HepG2 (cell line): ENCODE results near the gene CADM4. TPM values are rescaled to one million over a fixed set of nuclear protein-coding genes. Genes with fewer than 3 reads are reported as not detected.

Source experiments
- ASH2L ChIP-seq: fragments of 300-600, 200-600 bp; sonication (generic); IDR thresholded peaks from 2 replicates; pipeline ENCODE4 v1.7.0; 2017; ENCODE audit warnings: low read depth, mild to moderate bottlenecking, moderate library complexity, mixed read lengths, low read length; ENCODE audit not compliant: insufficient read length
- BORCS8-MEF2B ChIP-seq: sonication (generic); formaldehyde crosslinking; IDR thresholded peaks from 2 replicates; pipeline ENCODE4 v1.8.0; 2022; ENCODE audit warnings: mild to moderate bottlenecking, missing genetic modification reagents
- CREB1 ChIP-seq, 2 experiments: fragments of 450-650 bp in 1 of 2; IDR thresholded peaks; 2 replicates each; pipeline ENCODE4 v1.6.1; 2016 to 2017; ENCODE audit warnings: control low read depth in 1 of 2, mild to moderate bottlenecking in 1 of 2, missing compliant biosample characterization in 1 of 2, missing genetic modification characterization in 1 of 2
- FOXA1 ChIP-seq, 2 experiments: fragments of 450-650 bp in 1 of 2; sonication (generic) in 1 of 2; formaldehyde crosslinking in 1 of 2; IDR thresholded peaks; 2 replicates each; pipeline versions ENCODE4 v1.4.0 to v1.6.1; 2016 to 2020; ENCODE audit warnings: missing genetic modification reagents in 1 of 2
- GATAD2A ChIP-seq: IDR thresholded peaks from 2 replicates; pipeline ENCODE4 v1.6.1; 2016
- GFI1 ChIP-seq: sonication (generic); formaldehyde crosslinking; IDR thresholded peaks from 2 replicates; pipeline ENCODE4 v1.5.0; 2020; ENCODE audit warnings: missing genetic modification reagents, mild to moderate bottlenecking, borderline replicate concordance
- HDAC6 ChIP-seq: fragments of 200-600 bp; sonication (generic); IDR thresholded peaks from 2 replicates; pipeline ENCODE4 v1.7.0; 2017; ENCODE audit warnings: mild to moderate bottlenecking, antibody characterized with exemption, low read length, low read depth
- KLF6 ChIP-seq: IDR thresholded peaks from 2 replicates; pipeline ENCODE4 v1.8.0; 2016; ENCODE audit warnings: missing biosample characterization, missing genetic modification reagents
- MAZ ChIP-seq, 2 experiments: sonication (generic) in 1 of 2; formaldehyde crosslinking in 1 of 2; IDR thresholded peaks; 2 replicates each; pipeline versions ENCODE4 v1.5.0 to v1.6.1; 2012 to 2020; ENCODE audit warnings: low read depth in 2 of 2, mild to moderate bottlenecking in 2 of 2, borderline replicate concordance in 1 of 2, improper control_type of control experiment in 1 of 2, low read length in 1 of 2, missing genetic modification reagents in 1 of 2, moderate library complexity in 1 of 2
- MYC ChIP-seq: sonication (generic); formaldehyde crosslinking; IDR thresholded peaks from 2 replicates; pipeline ENCODE4 v1.9.0; 2021; ENCODE audit warnings: missing genetic modification reagents, borderline replicate concordance
- NRL ChIP-seq: sonication (generic); formaldehyde crosslinking; IDR thresholded peaks from 2 replicates; pipeline ENCODE4 v1.5.0; 2020; ENCODE audit warnings: missing genetic modification reagents, mild to moderate bottlenecking, moderate library complexity, borderline replicate concordance
- PCBP2 ChIP-seq: fragments of 200-400 bp; formaldehyde crosslinking; optimal IDR thresholded peaks from 2 replicates; pipeline ENCODE3; 2018; ENCODE audit warnings: low read length, low read depth; ENCODE audit not compliant: poor library complexity, severe bottlenecking
- RFX3 ChIP-seq: IDR thresholded peaks from 2 replicates; pipeline ENCODE4 v1.6.1; 2016; ENCODE audit warnings: missing biosample characterization, missing genetic modification reagents
- SAFB2 ChIP-seq: sonication (generic); formaldehyde crosslinking; IDR thresholded peaks from 2 replicates; pipeline ENCODE4 v1.5.1; 2020; ENCODE audit warnings: missing genetic modification reagents, low read depth, mild to moderate bottlenecking, borderline replicate concordance
- SRY ChIP-seq: sonication (generic); formaldehyde crosslinking; IDR thresholded peaks from 2 replicates; pipeline ENCODE4 v1.8.0; 2022; ENCODE audit warnings: mild to moderate bottlenecking, missing genetic modification reagents
- TEAD3 ChIP-seq: optimal IDR thresholded peaks from 2 replicates; pipeline ENCODE3; 2016; ENCODE audit warnings: borderline replicate concordance
- ZBTB38 ChIP-seq: sonication (generic); formaldehyde crosslinking; IDR thresholded peaks from 2 replicates; pipeline ENCODE4 v1.5.1; 2020; ENCODE audit warnings: mild to moderate bottlenecking, missing genetic modification reagents
- ZFY ChIP-seq: sonication (generic); formaldehyde crosslinking; IDR thresholded peaks from 2 replicates; pipeline ENCODE4 v1.4.0; 2020; ENCODE audit warnings: missing genetic modification reagents
- ZNF281 ChIP-seq: sonication (generic); formaldehyde crosslinking; IDR thresholded peaks from 2 replicates; pipeline ENCODE4 v1.4.0; 2020; ENCODE audit warnings: missing genetic modification reagents, borderline replicate concordance
- ZNF570 ChIP-seq: sonication (generic); formaldehyde crosslinking; IDR thresholded peaks from 2 replicates; pipeline ENCODE4 v1.4.0; 2020; ENCODE audit warnings: mild to moderate bottlenecking, missing genetic modification reagents, borderline replicate concordance
- ZNF670 ChIP-seq: sonication (generic); formaldehyde crosslinking; IDR thresholded peaks from 2 replicates; pipeline ENCODE4 v1.8.0; 2022; ENCODE audit warnings: mild to moderate bottlenecking, missing genetic modification reagents, borderline replicate concordance
- ZNF7 ChIP-seq: IDR thresholded peaks from 2 replicates; pipeline ENCODE4 v1.6.1; 2016; ENCODE audit warnings: missing biosample characterization, missing genetic modification reagents
- polyA plus RNA-seq, 8 experiments: library from polyadenylated mRNA; depleted of rRNA in 3 of 8; stranded (reverse) in 7 of 8; unstranded in 1 of 8; fragments of >200 nt; fragmentation: Illumina TruSeq in 4 of 8; extraction: Trizol in 4 of 8; gene quantifications; 2 replicates each; pipeline versions ENCODE4 v1.2.1 to v1.2.3, GENCODE V29; 2011 to 2016; ENCODE audit warnings: low read depth in 4 of 8, missing spikeins in 1 of 8, mixed read lengths in 1 of 8; ENCODE audit not compliant: insufficient read depth in 1 of 8
- total RNA-seq, 5 experiments: library from RNA; depleted of rRNA; stranded (reverse); fragments of >200 nt; fragmentation: Illumina TruSeq; extraction: Trizol; gene quantifications; 2 replicates each; pipeline ENCODE4 v1.2.3, GENCODE V29; 2016; ENCODE audit warnings: low read depth in 1 of 5
- TF ChIP-seq, protein P1 (sequence below): sonication (generic); formaldehyde crosslinking; IDR thresholded peaks from 2 replicates; pipeline ENCODE4 v1.5.0; 2020; ENCODE audit warnings: missing genetic modification reagents
- TF ChIP-seq, protein P2 (sequence below): sonication (generic); formaldehyde crosslinking; IDR thresholded peaks from 2 replicates; pipeline ENCODE4 v1.5.0; 2020; ENCODE audit warnings: missing genetic modification reagents

CADM4 gene
- total and polyA plus RNA-seq, 2 of the 13 experiments (the other 11 are each of a cell fraction or from before 2014, with no cell fraction given), result 8.5 to 16.0 TPM

- TF ChIP-seq SAFB2 (CRISPR knock-in tag) (peak; percentile 4; the same call in 1 of the 2 replicates), BORCS8-MEF2B (0 out of 2 replicates have a peak, but pooled peaks have one; percentile 38), NRL (CRISPR knock-in tag) (peak; percentile 88; the same call in 1 of the 2 replicates), ZNF7 (no peak), RFX3 (CRISPR knock-in tag) (no peak), ZBTB38 (CRISPR knock-in tag) (peak; percentile 56; the same call in 1 of the 2 replicates), ZFY (CRISPR knock-in tag) (peak; percentile 86), CREB1 (IDR thresholded peaks at IDR 0.05) (peak; percentile 98), CREB1 (CRISPR knock-in tag; IDR thresholded peaks at IDR 0.05) (peak; percentile 100), ZNF670 (CRISPR knock-in tag) (0 out of 2 replicates have a peak, but pooled peaks have one; percentile 63), ZNF570 (no peak), MYC (CRISPR knock-in tag) (peak; percentile 49), GATAD2A (CRISPR knock-in tag) (peak; percentile 7; the same call in 1 of the 2 replicates), GFI1 (CRISPR knock-in tag) (peak; percentile 36; the same call in 1 of the 2 replicates), SRY (CRISPR knock-in tag) (0 out of 2 replicates have a peak, but pooled peaks have one; percentile 27), PCBP2 (no peak), TEAD3 (CRISPR knock-in tag) (peak; percentile 64), FOXA1 (IDR thresholded peaks at IDR 0.05) (no peak), FOXA1 (CRISPR knock-in tag; IDR thresholded peaks at IDR 0.05) (no peak), HDAC6 (peak; percentile 96; the same call in 1 of the 2 replicates), KLF6 (CRISPR knock-in tag) (peak; percentile 44; the same call in 1 of the 2 replicates), ZNF281 (CRISPR knock-in tag) (no peak), ASH2L (peak; percentile 87), MAZ (IDR thresholded peaks at IDR 0.05; ENCODE audit: borderline replicate concordance, low read depth, low read length) (no peak; the same call in 1 of the 2 replicates), MAZ (CRISPR knock-in tag; IDR thresholded peaks at IDR 0.05; ENCODE audit: low read depth) (peak; percentile 72)
- TF ChIP-seq, protein P1, sequence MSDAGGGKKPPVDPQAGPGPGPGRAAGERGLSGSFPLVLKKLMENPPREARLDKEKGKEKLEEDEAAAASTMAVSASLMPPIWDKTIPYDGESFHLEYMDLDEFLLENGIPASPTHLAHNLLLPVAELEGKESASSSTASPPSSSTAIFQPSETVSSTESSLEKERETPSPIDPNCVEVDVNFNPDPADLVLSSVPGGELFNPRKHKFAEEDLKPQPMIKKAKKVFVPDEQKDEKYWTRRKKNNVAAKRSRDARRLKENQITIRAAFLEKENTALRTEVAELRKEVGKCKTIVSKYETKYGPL (CRISPR knock-in tag), result no peak
- TF ChIP-seq, protein P2, sequence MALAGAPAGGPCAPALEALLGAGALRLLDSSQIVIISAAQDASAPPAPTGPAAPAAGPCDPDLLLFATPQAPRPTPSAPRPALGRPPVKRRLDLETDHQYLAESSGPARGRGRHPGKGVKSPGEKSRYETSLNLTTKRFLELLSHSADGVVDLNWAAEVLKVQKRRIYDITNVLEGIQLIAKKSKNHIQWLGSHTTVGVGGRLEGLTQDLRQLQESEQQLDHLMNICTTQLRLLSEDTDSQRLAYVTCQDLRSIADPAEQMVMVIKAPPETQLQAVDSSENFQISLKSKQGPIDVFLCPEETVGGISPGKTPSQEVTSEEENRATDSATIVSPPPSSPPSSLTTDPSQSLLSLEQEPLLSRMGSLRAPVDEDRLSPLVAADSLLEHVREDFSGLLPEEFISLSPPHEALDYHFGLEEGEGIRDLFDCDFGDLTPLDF (CRISPR knock-in tag), result peak; percentile 70; the same call in 1 of the 2 replicates
These were observed 43.4 kb downstream of the CADM4 start, which contains the start of the genes IRGQ and ZNF576 (continued) for GRCh38 chr19:43595999-43596841.
